Gastrocnemius medialis (tissue), 4 donors: ENCODE data around the gene SUMF1. TPM values are rescaled to one million over a fixed set of nuclear protein-coding genes. Genes with fewer than 3 reads are reported as not detected.

Experiments
- ATAC-seq, 2 donors: fragments of 150-250 bp; one replicate each; pipeline ENCODE4 v1.9.1; 2016
- DNase-seq, 2 donors: peaks; one replicate each; pipeline ENCODE4 v3.0.0-alpha.2; 2019
- H3K27ac ChIP-seq, 4 donors: fragments of 200-600 bp; sonication (generic); 1 replicate in 1 of 4; 2 replicates in 3 of 4; pipeline ENCODE4 v1.5.1; 2016 to 2018; ENCODE audit warnings: mild to moderate bottlenecking in 2 of 4, moderate library complexity in 1 of 4
- H3K27me3 ChIP-seq, 3 donors: fragments of 200-600 bp; sonication (generic) in 2 of 3; 1 replicate in 1 of 3; 2 replicates in 2 of 3; pipeline versions ENCODE4 v1.5.1 to v1.6.0; 2016 to 2019; ENCODE audit warnings: mild to moderate bottlenecking in 1 of 3, moderate library complexity in 1 of 3
- H3K36me3 ChIP-seq, 2 donors: fragments of 200-600 bp; sonication (generic) in 1 of 2; one replicate each; pipeline ENCODE4 v1.5.1; 2017 to 2018
- H3K4me1 ChIP-seq, 2 donors: fragments of 200-600 bp; sonication (generic) in 1 of 2; one replicate each; pipeline ENCODE4 v1.5.1; 2016 to 2017; ENCODE audit warnings: mild to moderate bottlenecking in 2 of 2
- H3K4me3 ChIP-seq, 4 donors: fragments of 200-600 bp; sonication (generic) in 3 of 4; 1 replicate in 1 of 4; 2 replicates in 3 of 4; pipeline ENCODE4 v1.5.1; 2016 to 2019; ENCODE audit warnings: mild to moderate bottlenecking in 2 of 4
- H3K9me3 ChIP-seq, 3 donors: fragments of 200-600 bp; sonication (generic) in 2 of 3; 1 replicate in 1 of 3; 2 replicates in 2 of 3; pipeline ENCODE4 v1.5.1; 2016 to 2019
- POLR2A ChIP-seq, 2 donors: fragments of 450-650 bp; IDR thresholded peaks; one replicate each; pipeline ENCODE4 v1.6.1; 2017; ENCODE audit warnings: antibody characterized with exemption in 2 of 2, mild to moderate bottlenecking in 2 of 2, moderate library complexity in 2 of 2
- in situ Hi-C, 4 donors: fragments of 200-750 bp; cut with MboI; loops; one replicate each; pipeline versions ENCODE4 v1.15.0 to v1.8.0; 2017; ENCODE audit warnings: low sequenced_read_pairs in 4 of 4
- intact Hi-C: fragments of 100-400 bp; cut with DNase I; formaldehyde crosslinking; loops from one replicate; pipeline ENCODE4 v1.15.1; 2023; ENCODE audit warnings: low total_unique reads
- total RNA-seq, 4 donors: library from RNA; depleted of rRNA; stranded (reverse); fragments of >200 nt; gene quantifications; one replicate each; pipeline versions ENCODE4 v1.1.0 to v1.2.3, GENCODE V29; 2016
- TF ChIP-seq, protein P1 (sequence below), 5 experiments: fragments of 450-650 bp in 3 of 5; fragments of 200-600 bp in 2 of 5; sonication (generic) in 2 of 5; IDR thresholded peaks in 4 of 5; conservative IDR thresholded peaks in 1 of 5; 1 replicate in 4 of 5; 2 replicates in 1 of 5; pipeline ENCODE4 v1.5.1; 2016 to 2019; ENCODE audit warnings: antibody characterized with exemption in 5 of 5, mild to moderate bottlenecking in 3 of 5, moderate library complexity in 3 of 5

SUMF1 gene
- total RNA-seq, 4 donors from 2014 or later: 4.4 to 9.4 (median 7.6) TPM

- no peak for ATAC-seq
- no peaks in the 10 kb centered on the region for H3K27me3 ChIP-seq
- TF ChIP-seq POLR2A (IDR thresholded peaks at IDR 0.05): no peak
- TF ChIP-seq, protein P1, sequence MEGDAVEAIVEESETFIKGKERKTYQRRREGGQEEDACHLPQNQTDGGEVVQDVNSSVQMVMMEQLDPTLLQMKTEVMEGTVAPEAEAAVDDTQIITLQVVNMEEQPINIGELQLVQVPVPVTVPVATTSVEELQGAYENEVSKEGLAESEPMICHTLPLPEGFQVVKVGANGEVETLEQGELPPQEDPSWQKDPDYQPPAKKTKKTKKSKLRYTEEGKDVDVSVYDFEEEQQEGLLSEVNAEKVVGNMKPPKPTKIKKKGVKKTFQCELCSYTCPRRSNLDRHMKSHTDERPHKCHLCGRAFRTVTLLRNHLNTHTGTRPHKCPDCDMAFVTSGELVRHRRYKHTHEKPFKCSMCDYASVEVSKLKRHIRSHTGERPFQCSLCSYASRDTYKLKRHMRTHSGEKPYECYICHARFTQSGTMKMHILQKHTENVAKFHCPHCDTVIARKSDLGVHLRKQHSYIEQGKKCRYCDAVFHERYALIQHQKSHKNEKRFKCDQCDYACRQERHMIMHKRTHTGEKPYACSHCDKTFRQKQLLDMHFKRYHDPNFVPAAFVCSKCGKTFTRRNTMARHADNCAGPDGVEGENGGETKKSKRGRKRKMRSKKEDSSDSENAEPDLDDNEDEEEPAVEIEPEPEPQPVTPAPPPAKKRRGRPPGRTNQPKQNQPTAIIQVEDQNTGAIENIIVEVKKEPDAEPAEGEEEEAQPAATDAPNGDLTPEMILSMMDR (IDR thresholded peaks at IDR 0.05 in 4 of 5, conservative IDR thresholded peaks at IDR 0.05 in 1 of 5): no peak
These were observed 69.6 kb downstream of the SUMF1 start for GRCh38 chr3:4397466-4397865.

GRCh38 chr3:4396542-4396941 lies 70.5 kb downstream of the SUMF1 start:
- Histone ChIP-seq H3K9me3 (no peaks in the 10 kb centered on the region), H3K27me3 (no peaks in the 10 kb centered on the region), H3K36me3 (no peaks in the 10 kb centered on the region), H3K27ac (no peak overlapping the region), H3K4me1 (peaks cover 6 to 8% of the 10 kb centered on the region in 2 donors), H3K4me3 (no peak overlapping the region)
- ATAC-seq (no peak), DNase-seq (no peak)
- no peak for TF ChIP-seq POLR2A (IDR thresholded peaks at IDR 0.05)
- TF ChIP-seq, protein P1 (IDR thresholded peaks at IDR 0.05 in 4 of 5, conservative IDR thresholded peaks at IDR 0.05 in 1 of 5): no peak
- intact Hi-C loops: no loop called here
- in situ Hi-C loops: no loop called here

More at GRCh38 chr3:4397466-4397865, 69.6 kb downstream of the SUMF1 start:
- H3K4me3 ChIP-seq: no peak overlapping the region
- in situ Hi-C loops (no loop called here), intact Hi-C loops (no loop called here)
- no peak overlapping the region for H3K27ac ChIP-seq
- no peaks in the 10 kb centered on the region for H3K36me3 ChIP-seq
- DNase-seq: no peak
- peaks cover 6 to 8% of the 10 kb centered on the region in 2 donors for H3K4me1 ChIP-seq
- H3K9me3 ChIP-seq: no peaks in the 10 kb centered on the region

DNA sequence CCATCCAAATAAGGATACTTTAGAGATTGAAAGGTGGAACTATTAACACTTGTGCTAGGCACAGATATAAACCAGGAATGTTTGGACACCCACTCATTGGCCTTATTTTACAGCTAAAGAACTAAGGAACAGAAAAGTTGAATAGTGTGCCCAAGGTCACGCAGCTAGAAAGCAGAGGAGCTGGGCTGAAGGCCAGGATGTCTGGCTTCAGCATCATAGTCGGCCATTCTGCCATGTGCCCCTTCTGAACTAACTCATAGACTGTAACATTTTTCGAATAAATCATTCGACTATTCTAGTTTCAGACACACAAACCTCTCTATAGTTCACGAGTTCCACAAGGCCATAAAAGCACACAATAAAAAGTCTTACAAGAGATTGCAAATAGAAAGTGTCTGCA lies 71.1 kb downstream of the SUMF1 start:
- Histone ChIP-seq H3K27me3 (no peaks in the 10 kb centered on the region), H3K27ac (no peak overlapping the region), H3K4me1 (peaks cover 6 to 8% of the 10 kb centered on the region in 2 donors), H3K9me3 (no peaks in the 10 kb centered on the region), H3K4me3 (no peak overlapping the region), H3K36me3 (no peaks in the 10 kb centered on the region)
- TF ChIP-seq POLR2A (IDR thresholded peaks at IDR 0.05): no peak
- TF ChIP-seq, protein P1 (IDR thresholded peaks at IDR 0.05 in 4 of 5, conservative IDR thresholded peaks at IDR 0.05 in 1 of 5): no peak
- in situ Hi-C loops: no loop called here
- ATAC-seq: no peak
- intact Hi-C loops: no loop called here
- DNase-seq: no peak

- peaks cover 6 to 8% of the 10 kb centered on the region in 2 donors for H3K4me1 ChIP-seq
- no peaks in the 10 kb centered on the region for H3K9me3 ChIP-seq
- intact Hi-C loops (no loop called here), in situ Hi-C loops (no loop called here)
- no peaks in the 10 kb centered on the region for H3K27me3 ChIP-seq
- TF ChIP-seq POLR2A (IDR thresholded peaks at IDR 0.05): no peak
- TF ChIP-seq, protein P1 (IDR thresholded peaks at IDR 0.05 in 4 of 5, conservative IDR thresholded peaks at IDR 0.05 in 1 of 5): no peak
- no peak overlapping the region for H3K4me3 ChIP-seq
- ATAC-seq (no peak), DNase-seq (no peak)
- H3K27ac ChIP-seq: no peak overlapping the region
- H3K36me3 ChIP-seq: no peaks in the 10 kb centered on the region
These were observed 71.6 kb downstream of the SUMF1 start for GRCh38 chr3:4395448-4395847.

DNA sequence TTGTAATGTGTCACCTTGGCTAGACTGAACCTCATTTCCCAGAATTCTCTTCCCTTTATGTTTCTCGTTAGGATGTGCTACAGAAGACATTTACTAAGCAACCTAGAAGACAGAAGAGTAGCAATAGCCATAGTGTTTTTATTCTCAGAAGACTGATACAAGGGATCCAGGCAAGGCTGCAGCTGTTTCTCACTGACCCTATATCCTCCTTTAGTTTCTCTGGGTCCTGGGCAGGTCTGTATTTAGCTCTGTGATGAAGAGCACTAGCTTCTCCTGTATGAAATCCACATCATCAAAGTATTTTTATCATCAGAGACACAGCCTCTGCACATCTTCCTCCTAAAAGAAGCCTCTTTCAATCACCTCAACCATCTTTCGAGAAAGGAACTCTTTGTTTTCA lies 72.5 kb downstream of the SUMF1 start:
- H3K36me3 ChIP-seq: no peaks in the 10 kb centered on the region
- H3K4me1 ChIP-seq: peaks cover 6 to 8% of the 10 kb centered on the region in 2 donors
- in situ Hi-C loops (no loop called here), intact Hi-C loops (no loop called here)
- DNase-seq (no peak), ATAC-seq (no peak)
- no peak overlapping the region for H3K27ac ChIP-seq
- H3K4me3 ChIP-seq: no peak overlapping the region
- no peaks in the 10 kb centered on the region for H3K9me3 ChIP-seq
- no peaks in the 10 kb centered on the region for H3K27me3 ChIP-seq
- TF ChIP-seq, protein P1 (IDR thresholded peaks at IDR 0.05 in 4 of 5, conservative IDR thresholded peaks at IDR 0.05 in 1 of 5): no peak
- TF ChIP-seq POLR2A (IDR thresholded peaks at IDR 0.05): no peak
